ENCODE data around the gene WEE1. TPM values are rescaled to one million over a fixed set of nuclear protein-coding genes. Genes with fewer than 3 reads are reported as not detected.
"Not testable (repeated sequence)": the region's sequence is repeated elsewhere in the genome, so short reads cannot be mapped to it uniquely, and the experiment has no call there.

The WEE1 gene
- total RNA-seq, result 73.4 TPM

GRCh38 chr11:9573052-9573774 is at the start of gene WEE1:
Gene WEE1, plus strand, starts transcription at chr11:9573670. Its CDS starts 264 bp downstream, at chr11:9573934.
- DNase-seq, result peak; percentile 99

- no peak for DNase-seq
Measured at GRCh38 chr11:9524001-9524400, 49.5 kb upstream of the WEE1 start.

GRCh38 chr11:9525116-9525515 is 48.4 kb upstream of the WEE1 start:
- DNase-seq, result no peak

- peak; percentile 79 for DNase-seq
Measured at GRCh38 chr11:9527481-9528135, 45.9 kb upstream of the WEE1 start.

- DNase-seq, result no peak
Measured at GRCh38 chr11:9528136-9528501, 45.4 kb upstream of the WEE1 start.

GRCh38 chr11:9528573-9529333 is 44.7 kb upstream of the WEE1 start:
- DNase-seq, result no peak

GRCh38 chr11:9529334-9529650 is 44.2 kb upstream of the WEE1 start:
- DNase-seq, result peak; percentile 64

- DNase-seq, result peak; percentile 49
Measured at GRCh38 chr11:9530020-9530621, 43.3 kb upstream of the WEE1 start.

GRCh38 chr11:9530901-9531625 is 42.4 kb upstream of the WEE1 start:
- DNase-seq, result no peak

GRCh38 chr11:9533058-9533457 is 40.4 kb upstream of the WEE1 start:
- peak; percentile 17 for DNase-seq

- DNase-seq, result no peak
Measured at GRCh38 chr11:9533736-9534473, 39.6 kb upstream of the WEE1 start.

GRCh38 chr11:9535189-9535781 is 38.2 kb upstream of the WEE1 start:
- peak; percentile 54 for DNase-seq

GRCh38 chr11:9538548-9538947 is 34.9 kb upstream of the WEE1 start:
- DNase-seq, result no peak

GRCh38 chr11:9549216-9549615 is 24.3 kb upstream of the WEE1 start:
- not testable (repeated sequence) for DNase-seq

GRCh38 chr11:9550191-9550628 is 23.3 kb upstream of the WEE1 start:
- DNase-seq, result no peak

GRCh38 chr11:9561279-9561982 is 12.0 kb upstream of the WEE1 start:
- DNase-seq, result no peak

- DNase-seq, result no peak
Measured at GRCh38 chr11:9562716-9563115, 10.8 kb upstream of the WEE1 start.

- DNase-seq, result peak; percentile 52
Measured at GRCh38 chr11:9563196-9563730, 10.2 kb upstream of the WEE1 start.

- peak; percentile 75 for DNase-seq
Measured at GRCh38 chr11:9565822-9566560, 7.5 kb upstream of the WEE1 start.

Data from tongue (tissue), 2 donors.